GM18505 (cell line): ENCODE data around the gene PLTP.
A peak's percentile ranks its signal among the peaks of the same experiment; 100 is the strongest.

Experiments
- ATAC-seq: cut with Tn5 transposase; IDR thresholded peaks from one replicate; pipeline ENCODE4 v1.9.1; 2021; ENCODE audit not compliant: unreplicated experiment
- POLR2A ChIP-seq: IDR thresholded peaks from 4 replicates; pipeline ENCODE4 v1.6.1; 2011; ENCODE audit warnings: borderline replicate concordance; ENCODE audit not compliant: insufficient read depth, insufficient read length; ENCODE audit errors: extremely low read depth

The PLTP gene

GRCh38 chr20:45919542-45920399 is 7.8 kb upstream of the PLTP start:
- no peak for TF ChIP-seq POLR2A
- ATAC-seq, result no peak

- no peak for TF ChIP-seq POLR2A
- no peak for ATAC-seq
Measured at GRCh38 chr20:45918779-45919537, 7.0 kb upstream of the PLTP start.

GRCh38 chr20:45918182-45918737 is 6.3 kb upstream of the PLTP start:
- no peak for ATAC-seq
- no peak for TF ChIP-seq POLR2A

- TF ChIP-seq POLR2A, result no peak
- no peak for ATAC-seq
Measured at GRCh38 chr20:45917790-45918141, 5.8 kb upstream of the PLTP start.

GRCh38 chr20:45913116-45913515 is 1.2 kb upstream of the PLTP start:
- ATAC-seq, result no peak

GRCh38 chr20:45912344-45912682 is 358 bp upstream of the PLTP start:
- ATAC-seq, result no peak
- no peak for TF ChIP-seq POLR2A

More at GRCh38 chr20:45913116-45913515, 1.2 kb upstream of the PLTP start:
- TF ChIP-seq POLR2A, result no peak

GRCh38 chr20:45910670-45911485 is 1.1 kb downstream of the PLTP start:
- ATAC-seq, result peak; percentile 89
- peak; percentile 60 for TF ChIP-seq POLR2A

GRCh38 chr20:45909817-45910669 is 1.9 kb downstream of the PLTP start:
- TF ChIP-seq POLR2A, result no peak
- no peak for ATAC-seq

GRCh38 chr20:45909336-45909808 is 2.6 kb downstream of the PLTP start:
- ATAC-seq, result no peak
- no peak for TF ChIP-seq POLR2A

- no peak for ATAC-seq
- no peak for TF ChIP-seq POLR2A
Measured at GRCh38 chr20:45908084-45908483, 3.9 kb downstream of the PLTP start.

GRCh38 chr20:45907219-45907948 is 4.6 kb downstream of the PLTP start:
- no peak for TF ChIP-seq POLR2A
- no peak for ATAC-seq
